ENCODE measurements around the gene KIF22. TPM values are rescaled to one million over a fixed set of nuclear protein-coding genes. Genes with fewer than 3 reads are reported as not detected.

The KIF22 gene
- total RNA-seq, 1 experiment from 2014 or later = 155 TPM

GRCh38 chr16:29850998-29851397, 60.4 kb downstream of the KIF22 start:
- peaks cover 0 to 2% of the 10 kb centered on the region in 2 experiments; a peak in 1 of 4 replicates for H3K36me3 ChIP-seq (ENCODE audit: control insufficient read depth in 1 of 2, insufficient read depth in 2 of 2, low read length in 2 of 2)
- H3K9me3 ChIP-seq (ENCODE audit: control insufficient read depth in 1 of 2, insufficient read depth in 1 of 2, low read depth in 1 of 2, low read length in 2 of 2) = no peaks in the 10 kb centered on the region
- H3K79me2 ChIP-seq (ENCODE audit: insufficient read depth, low read length) = no peaks in the 10 kb centered on the region
- no peaks in the 10 kb centered on the region for H4K20me1 ChIP-seq (ENCODE audit: insufficient read depth)
- no TSS peak for BruUV-seq (replicated peaks)
- TF ChIP-seq EZH2 (IDR thresholded peaks at IDR 0.05) (no peak), ZBTB33 (IDR thresholded peaks at IDR 0.05; ENCODE audit: extremely low read depth, insufficient replicate concordance, low read length) (no peak), ZNF274 (IDR thresholded peaks at IDR 0.05; ENCODE audit: low read depth, low read length) (no peak), POLR2A (IDR thresholded peaks at IDR 0.05; ENCODE audit: borderline replicate concordance, extremely low read depth, insufficient read depth, insufficient read length) (no peak), CTCF (IDR thresholded peaks at IDR 0.05 in 2 of 3, conservative IDR thresholded peaks at IDR 0.05 in 1 of 3; ENCODE audit: borderline replicate concordance in 1 of 3, insufficient read depth in 1 of 3, low read depth in 2 of 3, low read length in 2 of 3) (no peak), SP1 (IDR thresholded peaks at IDR 0.05; ENCODE audit: low read depth) (no peak), JUND (IDR thresholded peaks at IDR 0.05) (no peak), CBX3 (IDR thresholded peaks at IDR 0.05; ENCODE audit: low read depth) (no peak), TCF7L2 (IDR thresholded peaks at IDR 0.05; ENCODE audit: borderline replicate concordance, extremely low read depth, insufficient read depth, insufficient read length) (no peak), RAD21 (IDR thresholded peaks at IDR 0.05; ENCODE audit: low read depth) (no peak), SIN3A (IDR thresholded peaks at IDR 0.05; ENCODE audit: low read depth) (no peak), ELF1 (IDR thresholded peaks at IDR 0.05; ENCODE audit: borderline replicate concordance, low read depth) (no peak), REST (IDR thresholded peaks at IDR 0.05; ENCODE audit: low read depth) (no peak), EGR1 (IDR thresholded peaks at IDR 0.05; ENCODE audit: low read depth) (no peak), EZH2phosphoT487 (IDR thresholded peaks at IDR 0.05; ENCODE audit: borderline replicate concordance) (no peak), YY1 (IDR thresholded peaks at IDR 0.05; ENCODE audit: extremely low read depth, insufficient replicate concordance, low read depth, low read length) (no peak), SRF (IDR thresholded peaks at IDR 0.05; ENCODE audit: low read depth) (no peak)
- TF ChIP-seq, protein P1, sequence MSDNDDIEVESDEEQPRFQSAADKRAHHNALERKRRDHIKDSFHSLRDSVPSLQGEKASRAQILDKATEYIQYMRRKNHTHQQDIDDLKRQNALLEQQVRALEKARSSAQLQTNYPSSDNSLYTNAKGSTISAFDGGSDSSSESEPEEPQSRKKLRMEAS (IDR thresholded peaks at IDR 0.05) = no peak
- TF ChIP-seq, protein P2, sequence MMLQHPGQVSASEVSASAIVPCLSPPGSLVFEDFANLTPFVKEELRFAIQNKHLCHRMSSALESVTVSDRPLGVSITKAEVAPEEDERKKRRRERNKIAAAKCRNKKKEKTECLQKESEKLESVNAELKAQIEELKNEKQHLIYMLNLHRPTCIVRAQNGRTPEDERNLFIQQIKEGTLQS (IDR thresholded peaks at IDR 0.05) = no peak
- intact Hi-C loops (cut with micrococcal nuclease) = no loop called here
- RAD21 ChIA-PET (ENCODE audit: low non-redundant PET in 1 of 2, low total read pairs in 2 of 2, uncharacterized antibody in 2 of 2, unreplicated experiment in 2 of 2) = interaction anchor here in 1 of 2 experiments (0.6 kb wide), 2 partner anchors 137 to 158 kb away, joined by 3 to 4 read pairs; no protein-coding TSS in a partner anchor
- CTCF ChIA-PET = no interaction called here
- H3K4me2 ChIP-seq (ENCODE audit: low read length) = no peak overlapping the region
- H3K9ac ChIP-seq (ENCODE audit: low read length) = no peak overlapping the region
- H3K4me1 ChIP-seq (ENCODE audit: control insufficient read depth in 1 of 2, insufficient read depth in 2 of 2, low read length in 2 of 2) = peaks cover 0 to 5% of the 10 kb centered on the region in 2 experiments; a peak in 3 of 4 replicates
- no peaks in the 10 kb centered on the region for H3K9me2 ChIP-seq (ENCODE audit: insufficient read depth)
- no peak overlapping the region for H3K4me3 ChIP-seq (replicated peaks in 1 of 2; ENCODE audit: low read depth in 1 of 2, low read length in 2 of 2)
- no peaks in the 10 kb centered on the region for H3K27me3 ChIP-seq (ENCODE audit: insufficient read depth, low read length)
- ATAC-seq (no peak), DNase-seq (ENCODE audit: low read depth, low spot score) (no peak)
- POLR2A ChIA-PET = no interaction called here
- no peak overlapping the region for H2AFZ ChIP-seq (ENCODE audit: low read depth, low read length, poor library complexity, severe bottlenecking)
- no peak overlapping the region for H3K27ac ChIP-seq (ENCODE audit: low read depth, low read length)
